ENCODE data around the gene OIT3.

The OIT3 gene

GRCh38 chr10:72952642-72953158 lies 59.2 kb downstream of the OIT3 start:
- DNase-seq: no peak

GRCh38 chr10:72953687-72954086 lies 60.1 kb downstream of the OIT3 start:
- no peak for DNase-seq

GRCh38 chr10:72954230-72954595 lies 60.7 kb downstream of the OIT3 start:
- DNase-seq: no peak

DNA sequence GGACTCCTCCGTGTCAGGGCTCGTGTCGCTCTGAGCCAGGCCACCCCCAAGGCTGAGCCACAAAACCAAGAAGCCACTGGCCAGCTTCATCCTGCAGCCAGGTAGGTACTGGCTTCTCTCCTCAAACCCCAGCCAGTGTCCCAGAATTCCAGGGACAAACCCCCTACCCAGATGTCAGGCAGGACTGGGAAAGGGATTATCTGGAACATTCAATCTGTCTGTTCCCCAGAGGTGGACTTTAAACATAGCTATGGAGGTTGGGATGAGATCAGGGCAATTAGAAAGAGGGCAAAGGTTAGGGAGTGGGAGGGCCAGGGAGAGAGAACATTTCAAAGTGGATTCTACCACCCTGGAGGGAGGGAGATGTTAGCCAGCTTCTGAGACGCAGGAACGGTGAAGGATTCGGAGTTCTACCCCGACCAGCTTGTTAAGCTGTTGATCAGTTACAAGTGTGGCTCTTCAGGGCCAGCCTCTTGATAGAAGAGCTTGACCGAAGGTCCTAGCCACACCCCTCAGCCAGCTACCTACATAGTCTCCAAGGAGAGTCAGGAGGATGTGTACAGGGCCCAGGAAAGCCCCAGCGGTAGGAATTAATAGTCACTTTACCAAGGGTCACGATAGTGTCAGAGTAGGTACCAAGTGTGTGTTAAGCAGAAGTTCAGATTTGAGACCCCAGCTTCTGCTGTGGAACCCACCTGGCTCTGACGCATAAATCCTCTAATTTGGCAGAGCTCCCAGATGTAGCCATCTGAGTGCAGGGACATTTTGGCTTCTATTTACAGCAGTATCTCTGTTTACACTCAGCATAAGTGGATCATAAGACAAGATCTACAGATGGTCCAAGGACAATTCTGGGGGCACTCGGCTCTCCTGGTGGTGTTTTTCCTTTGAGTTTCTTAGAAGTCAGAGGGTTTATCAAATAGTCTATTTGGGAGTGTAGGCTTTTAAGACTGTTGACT lies 61.3 kb downstream of the OIT3 start, which contains the start of gene PLA2G12B:
TSS of gene PLA2G12B (minus strand) at position 211 of the 959 bp plus-strand sequence. CDS start at position 90, 121 bp downstream.
- no peak for DNase-seq

DNA sequence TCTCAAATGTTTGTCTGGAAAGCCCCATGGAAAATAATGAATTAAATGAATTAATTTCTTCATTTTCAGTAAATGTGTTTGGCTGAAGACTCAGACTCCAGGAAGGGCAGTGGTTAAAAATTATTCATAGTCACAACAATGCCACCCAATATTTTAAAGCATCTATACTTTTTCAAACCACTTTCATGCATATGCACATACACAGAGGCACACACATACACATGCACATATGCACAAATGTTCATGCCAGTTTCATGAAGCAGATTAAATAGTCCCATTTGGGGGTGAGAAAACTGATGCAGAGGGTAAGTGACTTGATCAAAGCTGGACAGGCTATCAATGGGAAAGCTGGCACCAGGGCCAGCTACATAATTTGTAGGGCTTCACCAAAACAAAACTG lies 62.5 kb downstream of the OIT3 start:
- DNase-seq: no peak

DNA sequence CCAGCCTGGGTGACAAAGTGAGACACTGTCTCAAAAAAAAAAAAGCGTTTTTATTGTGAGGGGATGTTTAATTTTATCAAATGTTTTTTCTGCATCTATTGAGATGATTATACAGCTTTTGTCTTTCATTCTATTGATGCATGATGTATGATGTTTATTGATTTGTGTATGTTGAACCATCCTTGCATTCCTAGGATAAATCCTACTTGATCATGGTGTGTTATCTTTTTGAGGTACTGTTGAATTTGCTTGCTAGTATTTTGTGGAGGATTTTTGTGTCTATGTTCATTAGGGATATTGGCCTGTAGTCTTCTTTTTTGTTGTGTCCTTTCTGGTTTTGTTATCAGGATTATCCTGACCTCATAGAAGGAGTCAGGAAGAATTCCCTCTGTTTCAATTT lies 83.3 kb downstream of the OIT3 start:
- no peak for DNase-seq

DNA sequence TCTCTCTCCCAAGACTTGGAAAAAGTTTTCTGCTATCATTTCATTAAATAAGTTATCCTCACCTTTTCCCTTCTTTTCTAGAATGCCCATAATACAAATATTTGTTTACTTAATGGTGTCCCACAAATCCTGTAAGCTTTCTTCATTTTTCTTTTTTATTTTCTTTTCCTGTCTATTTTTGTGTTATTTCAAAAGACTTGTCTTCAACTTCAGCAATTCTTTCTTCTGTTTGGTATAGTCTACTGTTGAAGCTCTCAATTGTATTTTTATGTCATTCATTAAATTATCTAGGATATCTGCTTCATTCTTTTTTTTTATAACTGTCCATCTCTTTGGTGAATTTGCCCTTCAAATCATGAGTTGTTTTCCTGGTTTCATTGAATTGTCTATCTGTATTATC lies 86.2 kb downstream of the OIT3 start:
- no peak for DNase-seq

- no peak for DNase-seq
Observed at GRCh38 chr10:72980348-72980747, 86.8 kb downstream of the OIT3 start.

DNA sequence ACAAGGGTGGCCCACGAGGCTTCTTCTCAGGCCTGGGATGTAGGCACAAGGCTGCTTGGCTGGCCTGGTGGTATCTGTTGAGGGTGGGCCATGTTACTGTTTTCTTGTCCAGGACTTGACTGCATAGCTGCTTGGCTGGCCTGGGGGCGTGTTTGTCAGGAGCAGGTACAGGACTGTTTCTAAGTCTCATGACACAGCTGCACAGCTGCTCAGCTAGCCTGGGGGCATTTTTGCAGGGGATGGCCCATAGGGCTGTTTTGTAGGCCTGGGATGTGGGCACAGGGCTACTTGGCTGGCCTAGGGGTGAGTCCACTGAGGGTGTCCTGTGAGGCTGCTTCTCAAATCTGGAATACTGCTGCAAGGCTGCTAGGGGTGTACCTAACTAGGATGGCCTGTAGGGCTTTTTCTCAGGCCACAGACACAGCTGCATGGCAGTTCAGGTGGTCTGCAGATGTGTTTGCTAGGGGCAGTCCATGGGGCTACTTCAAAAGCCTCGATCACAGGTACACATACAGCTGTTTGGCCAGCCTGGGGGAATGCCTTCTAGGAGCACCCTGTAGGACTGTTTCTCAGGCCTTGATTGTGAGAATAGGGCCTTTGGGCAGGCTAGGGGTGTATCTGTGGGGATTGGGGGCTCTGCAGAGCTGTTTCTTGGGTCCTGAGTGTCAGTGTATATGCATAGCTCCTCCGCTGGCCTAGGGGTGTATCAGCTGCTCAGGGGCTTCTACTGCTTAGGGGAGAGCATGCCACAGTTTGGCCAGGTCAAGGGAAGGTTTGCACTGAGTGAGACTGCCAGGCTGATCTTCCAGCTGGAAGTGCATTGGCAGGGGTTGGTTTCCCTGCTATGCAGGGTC lies 87.7 kb downstream of the OIT3 start:
- DNase-seq: no peak

DNA sequence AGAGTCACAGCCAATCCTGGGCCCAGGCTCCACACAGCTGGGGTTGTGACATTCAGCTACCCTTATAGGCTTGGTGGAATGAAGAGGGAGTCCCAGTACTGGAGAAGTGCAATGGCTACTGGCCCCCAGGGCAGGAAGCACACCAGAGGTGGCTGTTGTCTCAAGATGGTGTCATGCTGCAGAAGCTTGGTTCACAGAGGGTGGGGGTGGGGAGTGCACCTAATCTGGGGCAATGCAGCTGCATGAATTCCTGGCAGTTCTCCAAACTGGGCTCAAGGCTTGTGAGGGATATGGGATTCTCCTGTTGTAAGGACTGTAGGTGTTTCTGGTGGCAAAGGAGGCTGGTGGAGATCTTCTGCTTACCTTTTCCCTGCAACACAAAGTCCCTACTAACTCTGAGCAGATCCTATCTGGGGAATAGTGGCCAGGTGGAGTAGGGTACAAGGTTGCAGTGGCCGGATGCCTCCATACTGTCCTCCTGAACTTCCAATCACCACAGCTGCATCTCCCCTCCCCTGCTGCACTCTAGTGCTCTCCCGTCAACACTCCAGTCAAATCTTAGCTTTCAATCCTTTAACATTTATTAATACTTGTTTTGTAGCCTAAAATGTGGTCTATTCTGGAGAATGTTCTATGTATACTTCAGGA lies 88.5 kb downstream of the OIT3 start:
- no peak for DNase-seq

Data from NCI-H2081 (cell line).